ENCODE data around the gene PTGDS. TPM values are rescaled to one million over a fixed set of nuclear protein-coding genes. Genes with fewer than 3 reads are reported as not detected.

PTGDS gene
- total and polyA plus RNA-seq, 4 donors: 0.23 to 15.2 (median 6.4) TPM

GRCh38 chr9:136958473-136958872 lies 18.8 kb upstream of the PTGDS start (continued):
- no peak for TF ChIP-seq NR2F2 (IDR thresholded peaks at IDR 0.05)

- Histone ChIP-seq H3K9me3 (ENCODE audit: control insufficient read depth in 4 of 4, low read length in 3 of 4) (no peaks in the 10 kb centered on the region), H3K27me3 (ENCODE audit: control insufficient read depth in 4 of 4, insufficient read depth in 4 of 4, low read length in 3 of 4) (no peaks in the 10 kb centered on the region), H3K4me1 (ENCODE audit: control insufficient read depth in 4 of 4, insufficient read depth in 4 of 4, low read length in 3 of 4) (no peaks in the 10 kb centered on the region), H3K9ac (ENCODE audit: low read depth in 1 of 2, low read length in 2 of 2) (no peak overlapping the region), H3K4me3 (ENCODE audit: low read depth in 1 of 3, low read length in 3 of 3) (no peak overlapping the region), H3K27ac (ENCODE audit: low read depth in 1 of 2, low read length in 2 of 2) (no peak overlapping the region), H3K36me3 (ENCODE audit: control insufficient read depth in 4 of 4, insufficient read depth in 3 of 4, low read depth in 1 of 4, low read length in 3 of 4) (no peaks in the 10 kb centered on the region)
- 84% methylated on average over 28 of the region's 28 CpGs for WGBS
- DNase-seq (ENCODE audit: low spot score): no peak
- TF ChIP-seq FOXA2 (IDR thresholded peaks at IDR 0.05) (no peak), SP1 (IDR thresholded peaks at IDR 0.05) (no peak), RXRA (IDR thresholded peaks at IDR 0.05) (no peak), HNF4G (IDR thresholded peaks at IDR 0.05) (no peak), GABPA (IDR thresholded peaks at IDR 0.05 in 1 of 2, conservative IDR thresholded peaks at IDR 0.05 in 1 of 2) (no peak), FOXA1 (IDR thresholded peaks at IDR 0.05) (no peak), ZBTB33 (IDR thresholded peaks at IDR 0.05) (no peak), HNF4A (conservative IDR thresholded peaks at IDR 0.05) (no peak)
Observed at GRCh38 chr9:136958898-136959850, 18.1 kb upstream of the PTGDS start.

- TF ChIP-seq HNF4A (conservative IDR thresholded peaks at IDR 0.05) (no peak), ATF3 (IDR thresholded peaks at IDR 0.05) (no peak), JUND (IDR thresholded peaks at IDR 0.05) (no peak), EGR1 (IDR thresholded peaks at IDR 0.05; ENCODE audit: low read depth in 2 of 2) (no peak), SP1 (IDR thresholded peaks at IDR 0.05) (no peak), TAF1 (conservative IDR thresholded peaks at IDR 0.05) (no peak), NR2F2 (IDR thresholded peaks at IDR 0.05) (no peak), MAX (IDR thresholded peaks at IDR 0.05) (no peak), RAD21 (IDR thresholded peaks at IDR 0.05) (no peak), CTCF (IDR thresholded peaks at IDR 0.05; ENCODE audit: low read depth, low read length, missing input control) (no peak), HNF4G (IDR thresholded peaks at IDR 0.05) (no peak), FOXA2 (IDR thresholded peaks at IDR 0.05) (no peak)
- Histone ChIP-seq H3K9me3 (ENCODE audit: control insufficient read depth in 4 of 4, low read length in 3 of 4) (no peaks in the 10 kb centered on the region), H3K9ac (ENCODE audit: low read depth in 1 of 2, low read length in 2 of 2) (no peak overlapping the region), H3K4me1 (ENCODE audit: control insufficient read depth in 4 of 4, insufficient read depth in 4 of 4, low read length in 3 of 4) (no peaks in the 10 kb centered on the region), H3K36me3 (ENCODE audit: control insufficient read depth in 4 of 4, insufficient read depth in 3 of 4, low read depth in 1 of 4, low read length in 3 of 4) (no peaks in the 10 kb centered on the region), H3K4me3 (ENCODE audit: low read depth in 1 of 3, low read length in 3 of 3) (no peak overlapping the region), H3K27ac (ENCODE audit: low read depth in 1 of 2, low read length in 2 of 2) (no peak overlapping the region), H3K27me3 (ENCODE audit: control insufficient read depth in 4 of 4, insufficient read depth in 4 of 4, low read length in 3 of 4) (no peaks in the 10 kb centered on the region)
- WGBS: 81% methylated on average over 19 of the region's 19 CpGs
- DNase-seq (ENCODE audit: low spot score): no peak
Observed at GRCh38 chr9:136960212-136960937, 16.9 kb upstream of the PTGDS start.
